GM21381 (cell line): ENCODE measurements around the gene NAB1.

ENCODE experiments used
- ATAC-seq: cut with Tn5 transposase; IDR thresholded peaks from one replicate; pipeline ENCODE4 v1.9.1; 2021; ENCODE audit warnings: mild to moderate bottlenecking, moderate library complexity; ENCODE audit not compliant: unreplicated experiment

The NAB1 gene

GRCh38 chr2:190668892-190669291 is 20.0 kb downstream of the NAB1 start:
- ATAC-seq, result no peak

GRCh38 chr2:190670182-190670946 is 21.5 kb downstream of the NAB1 start:
- ATAC-seq, result no peak

- ATAC-seq, result peak; percentile 41
These were observed 26.2 kb downstream of the NAB1 start for GRCh38 chr2:190674966-190675650.

GRCh38 chr2:190677255-190677654 is 28.4 kb downstream of the NAB1 start:
- no peak for ATAC-seq

- ATAC-seq, result peak; percentile 57
These were observed 29.7 kb downstream of the NAB1 start for GRCh38 chr2:190678444-190679162.

- ATAC-seq, result no peak
These were observed 30.5 kb downstream of the NAB1 start for GRCh38 chr2:190679391-190679790.

- ATAC-seq, result peak; percentile 52
These were observed 31.1 kb downstream of the NAB1 start for GRCh38 chr2:190679813-190680591.

- no peak for ATAC-seq
These were observed 33.3 kb downstream of the NAB1 start for GRCh38 chr2:190682168-190682567.

- ATAC-seq, result no peak
These were observed 34.9 kb downstream of the NAB1 start for GRCh38 chr2:190683802-190684201.

GRCh38 chr2:190684931-190685330 is 36.0 kb downstream of the NAB1 start:
- ATAC-seq, result no peak

- no peak for ATAC-seq
These were observed 36.5 kb downstream of the NAB1 start for GRCh38 chr2:190685333-190685732.

- ATAC-seq, result peak; percentile 50
These were observed 44.8 kb downstream of the NAB1 start for GRCh38 chr2:190693533-190694232.

- no peak for ATAC-seq
These were observed 45.6 kb downstream of the NAB1 start for GRCh38 chr2:190694479-190694878.

GRCh38 chr2:190695739-190696138 is 46.9 kb downstream of the NAB1 start:
- peak; percentile 45 for ATAC-seq

- no peak for ATAC-seq
These were observed 48.0 kb downstream of the NAB1 start for GRCh38 chr2:190696792-190697398.

GRCh38 chr2:190697421-190697820 is 48.5 kb downstream of the NAB1 start:
- ATAC-seq, result no peak

GRCh38 chr2:190698895-190699294 is 50.0 kb downstream of the NAB1 start:
- ATAC-seq, result no peak

GRCh38 chr2:190701586-190701985 is 52.7 kb downstream of the NAB1 start:
- peak; percentile 63 for ATAC-seq

- no peak for ATAC-seq
These were observed 56.4 kb downstream of the NAB1 start for GRCh38 chr2:190705280-190705679.

GRCh38 chr2:190707726-190708125 is 58.8 kb downstream of the NAB1 start:
- no peak for ATAC-seq
